GM18508 (cell line): ENCODE measurements around the gene PPP1R12B.
"Not testable (repeated sequence)": the region's sequence is repeated elsewhere in the genome, so short reads cannot be mapped to it uniquely, and the experiment has no call there.

Experiments used
- ATAC-seq: cut with Tn5 transposase; IDR thresholded peaks from one replicate; pipeline ENCODE4 v1.9.1; 2021; ENCODE audit warnings: moderate number of reproducible peaks; ENCODE audit not compliant: insufficient read depth, unreplicated experiment

Gene PPP1R12B

GRCh38 chr1:202397256-202397655, 48.8 kb downstream of the PPP1R12B start:
- ATAC-seq = no peak

DNA sequence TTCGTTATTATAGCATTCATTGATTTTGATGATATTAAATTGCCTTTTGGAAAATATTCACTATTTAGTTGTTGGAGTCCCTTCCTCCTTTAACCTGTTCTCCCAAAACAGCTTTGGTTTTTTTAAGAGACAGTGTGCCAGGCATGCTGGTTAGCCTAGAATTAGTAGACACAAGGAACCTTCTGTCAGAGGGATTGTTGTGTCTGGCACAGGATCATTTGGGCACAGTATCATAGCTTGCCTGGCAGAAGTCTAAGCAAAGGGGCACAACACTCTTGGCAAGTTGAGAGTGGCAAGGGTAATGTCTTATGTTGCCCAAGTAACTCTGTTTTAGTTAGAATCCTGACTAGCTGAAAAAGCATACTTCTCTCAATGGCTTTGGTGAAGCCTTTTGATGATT, 49.9 kb downstream of the PPP1R12B start:
- ATAC-seq = not testable (repeated sequence)

DNA sequence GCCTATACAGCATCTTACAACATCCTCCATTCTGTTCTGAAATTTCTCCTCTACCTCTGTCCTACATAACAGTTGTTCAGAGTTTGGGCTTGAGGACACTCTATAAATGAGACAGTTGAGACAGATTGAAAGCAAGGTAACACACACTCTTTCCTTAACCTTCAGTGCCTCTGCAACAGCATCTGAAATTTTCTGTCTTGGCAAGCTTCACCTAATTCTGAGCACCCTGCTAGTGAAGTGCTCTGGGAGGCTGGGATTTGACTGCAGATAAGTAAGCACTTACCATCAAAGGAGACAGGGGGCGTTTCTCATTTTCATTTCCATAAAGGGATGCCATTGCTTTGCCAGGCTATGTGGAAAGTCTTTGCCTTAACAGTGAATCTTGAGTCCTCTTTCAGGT, 53.3 kb downstream of the PPP1R12B start:
- not testable (repeated sequence) for ATAC-seq

DNA sequence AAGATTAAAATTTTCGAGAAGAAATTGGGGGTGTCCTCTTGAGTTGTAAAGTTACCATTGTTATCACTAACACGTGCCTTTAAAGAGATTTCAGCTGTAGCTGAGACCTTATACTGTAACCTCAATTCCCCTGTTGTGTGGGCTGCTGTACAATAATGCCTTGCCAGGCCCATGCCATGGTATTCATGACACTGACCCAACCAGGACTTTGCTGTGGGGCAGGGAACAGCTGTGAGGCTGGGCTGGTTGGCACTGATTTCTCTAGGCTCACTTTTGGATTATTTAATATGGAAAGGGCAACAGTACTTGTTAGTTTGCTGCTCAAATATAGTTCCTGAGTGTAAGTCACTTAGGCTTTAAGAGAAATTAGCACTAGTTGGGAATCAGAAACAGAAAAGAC, 54.9 kb downstream of the PPP1R12B start:
- ATAC-seq = not testable (repeated sequence)

GRCh38 chr1:202405928-202406327, 57.4 kb downstream of the PPP1R12B start:
- no peak for ATAC-seq

DNA sequence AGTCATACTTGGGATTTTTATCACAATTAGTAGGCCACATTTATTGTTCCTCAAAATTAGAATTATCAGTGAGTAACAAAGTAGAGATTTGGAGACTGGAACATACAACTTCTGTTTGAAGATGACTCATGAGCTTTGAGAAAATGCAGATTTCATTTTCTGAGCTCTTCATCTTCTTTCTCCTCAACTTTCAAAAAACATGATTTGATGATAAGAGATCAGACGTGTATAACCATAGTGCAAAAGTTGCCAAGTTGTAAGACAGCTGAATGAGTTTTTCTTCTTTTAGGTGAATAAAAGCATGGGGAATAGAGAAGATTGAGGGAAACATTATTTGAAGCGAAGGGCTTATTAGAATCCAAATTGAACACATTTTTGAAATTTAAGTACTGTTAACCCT, 58.4 kb downstream of the PPP1R12B start:
- ATAC-seq = not testable (repeated sequence)

DNA sequence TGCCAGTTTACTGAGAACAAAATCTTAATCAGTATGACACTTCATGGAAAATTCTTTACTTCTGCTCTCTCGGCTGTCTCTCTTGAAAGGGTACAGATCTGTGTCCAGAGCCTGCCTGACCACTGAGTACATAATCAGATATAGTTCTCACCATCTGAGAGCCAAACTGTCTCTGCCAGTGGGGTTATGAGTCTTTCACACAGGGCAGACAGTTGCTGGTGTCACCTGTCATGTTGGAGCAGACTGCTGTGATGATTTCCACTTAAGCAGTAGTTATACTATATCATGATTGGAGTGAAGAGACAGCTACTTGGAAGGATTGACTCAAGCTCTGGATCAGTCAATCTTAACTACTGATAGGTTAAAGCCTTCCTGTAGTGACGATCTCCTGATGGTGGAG, 58.9 kb downstream of the PPP1R12B start:
- not testable (repeated sequence) for ATAC-seq

- ATAC-seq = not testable (repeated sequence)
Observed at GRCh38 chr1:202410251-202410650, 61.8 kb downstream of the PPP1R12B start.

- not testable (repeated sequence) for ATAC-seq
Observed at GRCh38 chr1:202410854-202411357, 62.4 kb downstream of the PPP1R12B start.

- ATAC-seq = no peak
Observed at GRCh38 chr1:202411422-202411821, 62.9 kb downstream of the PPP1R12B start.

DNA sequence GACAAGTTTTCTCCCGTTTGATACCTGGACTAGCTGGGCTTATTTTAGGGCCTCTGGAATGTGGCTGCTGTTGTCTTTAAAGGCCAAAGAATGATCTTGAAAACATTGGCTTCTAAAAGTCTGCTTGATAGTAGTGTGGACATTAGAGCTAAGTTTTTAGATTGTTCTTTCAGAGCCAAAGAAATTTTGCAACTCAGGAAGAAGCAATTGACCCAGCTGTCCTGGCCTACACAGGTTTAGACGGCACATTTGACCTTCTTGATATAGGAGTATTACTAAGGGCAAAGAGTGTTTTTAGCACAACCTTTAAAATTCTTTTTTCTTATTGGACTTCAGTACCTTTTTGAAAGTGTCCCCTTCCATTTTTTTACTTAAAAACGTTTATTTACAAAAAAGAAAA, 63.9 kb downstream of the PPP1R12B start:
- ATAC-seq = not testable (repeated sequence)

DNA sequence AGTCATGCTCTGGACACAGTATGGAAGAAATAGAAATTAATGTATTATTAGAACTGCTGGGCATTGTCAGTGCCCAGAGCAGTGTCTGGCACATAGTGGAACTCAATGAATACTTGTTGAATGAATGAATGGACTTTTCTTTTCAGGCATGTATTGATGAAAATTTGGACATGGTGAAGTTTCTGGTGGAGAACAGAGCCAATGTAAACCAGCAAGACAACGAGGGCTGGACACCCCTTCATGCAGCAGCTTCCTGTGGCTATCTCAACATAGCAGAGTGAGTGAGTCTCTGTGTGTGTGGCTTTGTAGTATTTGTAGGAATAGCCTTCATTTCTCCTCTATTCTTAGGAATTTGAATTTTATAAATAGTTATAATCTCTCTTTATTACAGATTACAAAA, 68.1 kb downstream of the PPP1R12B start:
- ATAC-seq = no peak

- ATAC-seq = not testable (repeated sequence)
Observed at GRCh38 chr1:202417141-202417540, 68.6 kb downstream of the PPP1R12B start.

GRCh38 chr1:202417762-202418201, 69.3 kb downstream of the PPP1R12B start:
- not testable (repeated sequence) for ATAC-seq

GRCh38 chr1:202419731-202420130, 71.2 kb downstream of the PPP1R12B start:
- not testable (repeated sequence) for ATAC-seq

- ATAC-seq = not testable (repeated sequence)
Observed at GRCh38 chr1:202420422-202421094, 72.1 kb downstream of the PPP1R12B start.

DNA sequence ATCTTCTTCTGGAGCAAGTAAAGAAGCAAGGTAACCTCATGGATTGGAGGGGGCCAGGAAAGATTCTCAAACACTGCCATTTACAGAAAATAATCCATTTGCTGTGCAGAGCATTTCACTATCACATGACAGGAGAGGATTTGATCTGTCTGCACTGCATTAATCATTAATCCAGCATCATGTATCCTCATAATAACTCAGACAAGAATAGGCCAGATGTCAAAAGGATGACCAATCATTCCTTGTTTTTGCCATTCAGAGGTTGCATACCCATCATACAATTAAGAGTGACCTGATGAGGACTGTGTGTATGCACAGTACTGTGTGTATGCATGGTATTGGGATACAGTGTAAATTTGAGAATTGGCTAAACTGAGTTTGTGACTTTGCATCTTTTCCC, 74.2 kb downstream of the PPP1R12B start:
- ATAC-seq = not testable (repeated sequence)

- ATAC-seq = not testable (repeated sequence)
Observed at GRCh38 chr1:202424260-202424659, 75.8 kb downstream of the PPP1R12B start.

GRCh38 chr1:202430111-202430510, 81.6 kb downstream of the PPP1R12B start:
- not testable (repeated sequence) for ATAC-seq

DNA sequence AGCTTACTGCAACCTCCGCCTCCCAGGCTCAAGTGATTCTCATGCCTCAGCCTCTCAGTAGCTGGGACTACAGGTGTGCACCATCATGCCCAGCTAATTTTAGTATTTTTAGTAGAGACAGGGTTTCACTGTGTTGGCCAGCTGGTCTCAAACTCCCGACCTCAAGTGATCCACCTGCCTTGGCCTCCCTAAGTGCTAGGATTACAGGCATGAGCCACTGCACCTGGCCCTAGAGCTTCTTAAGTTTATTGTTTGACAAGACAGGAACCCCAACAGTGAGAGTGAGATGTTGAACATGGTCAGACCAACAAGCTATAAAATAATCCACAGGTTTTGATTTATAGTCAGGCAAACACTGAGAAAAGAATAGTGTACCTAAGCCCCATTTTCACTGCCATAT, 83.8 kb downstream of the PPP1R12B start:
- not testable (repeated sequence) for ATAC-seq

GRCh38 chr1:202433155-202434043, 84.9 kb downstream of the PPP1R12B start:
- no peak for ATAC-seq
